ENCODE results near the gene SPNS2. TPM values are rescaled to one million over a fixed set of nuclear protein-coding genes. Genes with fewer than 3 reads are reported as not detected.

Gene SPNS2
- polyA plus RNA-seq, 1 donor from 2014 or later, result 39.7 TPM

GRCh38 chr17:4509923-4510617 is 11.4 kb downstream of the SPNS2 start:
- no peaks in the 10 kb centered on the region for H3K9me2 ChIP-seq (ENCODE audit: insufficient read depth, low read length)
- H3K9ac ChIP-seq (ENCODE audit: low read length), result no peak overlapping the region
- no peaks in the 10 kb centered on the region for H4K20me1 ChIP-seq (ENCODE audit: insufficient read depth)
- H3F3A ChIP-seq (ENCODE audit: insufficient read depth, low read length, poor library complexity, severe bottlenecking), result no peaks in the 10 kb centered on the region
- no peaks in the 10 kb centered on the region for H3K79me2 ChIP-seq (replicated peaks; ENCODE audit: insufficient read depth, low read length)
- no peaks in the 10 kb centered on the region for H3K27me3 ChIP-seq (ENCODE audit: insufficient read depth, low read depth, low read length)
- no peaks in the 10 kb centered on the region for H3K36me3 ChIP-seq (ENCODE audit: insufficient read depth, low read length)
- H3K9me3 ChIP-seq (ENCODE audit: low read length), result no peaks in the 10 kb centered on the region
- no peak for TF ChIP-seq EP300 (conservative IDR thresholded peaks at IDR 0.05; ENCODE audit: poor library complexity, severe bottlenecking)
- no peak for TF ChIP-seq TAF1 (IDR thresholded peaks at IDR 0.05; ENCODE audit: low read depth)
- TF ChIP-seq MXI1 (conservative IDR thresholded peaks at IDR 0.05; ENCODE audit: poor library complexity, severe bottlenecking), result no peak
- no peak overlapping the region for H3K4me2 ChIP-seq (ENCODE audit: low read length)
- H2AFZ ChIP-seq (ENCODE audit: low read depth, low read length), result no peak overlapping the region
- no peak overlapping the region for H3K27ac ChIP-seq (ENCODE audit: low read length)
- no peak overlapping the region for H3K4me3 ChIP-seq (ENCODE audit: low read length)

GRCh38 chr17:4510618-4510941 is 11.9 kb downstream of the SPNS2 start:
- no peak overlapping the region for H3K27ac ChIP-seq (ENCODE audit: low read length)
- H3K4me3 ChIP-seq (ENCODE audit: low read length), result no peak overlapping the region

More at GRCh38 chr17:4510618-4510941, 11.9 kb downstream of the SPNS2 start:
- no peaks in the 10 kb centered on the region for H3F3A ChIP-seq (ENCODE audit: insufficient read depth, low read length, poor library complexity, severe bottlenecking)
- no peaks in the 10 kb centered on the region for H3K36me3 ChIP-seq (ENCODE audit: insufficient read depth, low read length)
- H3K27me3 ChIP-seq (ENCODE audit: insufficient read depth, low read depth, low read length), result no peaks in the 10 kb centered on the region
- no peak overlapping the region for H3K4me2 ChIP-seq (ENCODE audit: low read length)
- H4K20me1 ChIP-seq (ENCODE audit: insufficient read depth), result no peaks in the 10 kb centered on the region
- no peaks in the 10 kb centered on the region for H3K9me2 ChIP-seq (ENCODE audit: insufficient read depth, low read length)
- no peaks in the 10 kb centered on the region for H3K9me3 ChIP-seq (ENCODE audit: low read length)
- H3K9ac ChIP-seq (ENCODE audit: low read length), result no peak overlapping the region
- TF ChIP-seq MXI1 (conservative IDR thresholded peaks at IDR 0.05; ENCODE audit: poor library complexity, severe bottlenecking) (no peak), RAD21 (conservative IDR thresholded peaks at IDR 0.05) (no peak), POLR2AphosphoS5 (IDR thresholded peaks at IDR 0.05) (no peak), SMC3 (conservative IDR thresholded peaks at IDR 0.05; ENCODE audit: poor library complexity) (no peak), CTCF (IDR thresholded peaks at IDR 0.05; ENCODE audit: poor library complexity, severe bottlenecking) (no peak), REST (IDR thresholded peaks at IDR 0.05; ENCODE audit: borderline replicate concordance) (no peak), EP300 (conservative IDR thresholded peaks at IDR 0.05; ENCODE audit: poor library complexity, severe bottlenecking) (no peak), EZH2 (IDR thresholded peaks at IDR 0.05; ENCODE audit: borderline replicate concordance, insufficient read depth, low read length, poor library complexity, severe bottlenecking) (no peak), TAF1 (IDR thresholded peaks at IDR 0.05; ENCODE audit: low read depth) (no peak)
- H3K79me2 ChIP-seq (replicated peaks; ENCODE audit: insufficient read depth, low read length), result no peaks in the 10 kb centered on the region
- H2AFZ ChIP-seq (ENCODE audit: low read depth, low read length), result no peak overlapping the region
